Lower leg skin (tissue), 3 donors: Measurements from ENCODE around the gene MSI1.

Source experiments
- CTCF ChIP-seq, 3 donors: fragments of 450-650 bp; IDR thresholded peaks; one replicate each; pipeline ENCODE4 v1.5.1; 2016; ENCODE audit warnings: antibody characterized with exemption in 3 of 3, mild to moderate bottlenecking in 3 of 3, moderate library complexity in 2 of 3
- POLR2A ChIP-seq, 2 donors: fragments of 450-650 bp; IDR thresholded peaks; one replicate each; pipeline ENCODE4 v1.6.1; 2016 to 2017; ENCODE audit warnings: antibody characterized with exemption in 2 of 2, mild to moderate bottlenecking in 1 of 2, moderate library complexity in 1 of 2

GRCh38 chr12:120369603-120370342 lies 809 bp upstream of the MSI1 start:
- no peak for TF ChIP-seq POLR2A (IDR thresholded peaks at IDR 0.05)
- TF ChIP-seq CTCF (IDR thresholded peaks at IDR 0.05) = no peak
